HEK293 (cell line): ENCODE data around the gene MYH16.

Experiments used
- CTCF ChIP-seq: fragments of 450-650 bp; formaldehyde crosslinking; IDR thresholded peaks from 2 replicates; pipeline ENCODE4 v1.5.1; 2016; ENCODE audit warnings: missing biosample characterization, missing genetic modification characterization
- KLF16 ChIP-seq: fragments of 450-650 bp; formaldehyde crosslinking; IDR thresholded peaks from 2 replicates; pipeline ENCODE4 v1.5.1; 2017; ENCODE audit warnings: missing biosample characterization, missing genetic modification characterization
- KLF8 ChIP-seq: fragments of 450-650 bp; formaldehyde crosslinking; IDR thresholded peaks from 2 replicates; pipeline ENCODE4 v1.5.1; 2016; ENCODE audit warnings: missing biosample characterization, missing genetic modification characterization
- SCRT2 ChIP-seq: fragments of 450-650 bp; formaldehyde crosslinking; IDR thresholded peaks from 2 replicates; pipeline ENCODE4 v1.5.1; 2016; ENCODE audit warnings: missing biosample characterization, missing genetic modification characterization
- ZNF23 ChIP-seq: fragments of 450-650 bp; formaldehyde crosslinking; IDR thresholded peaks from 2 replicates; pipeline ENCODE4 v1.5.1; 2016; ENCODE audit warnings: missing biosample characterization, missing genetic modification characterization, borderline replicate concordance
- ZNF777 ChIP-seq: fragments of 450-650 bp; formaldehyde crosslinking; IDR thresholded peaks from 2 replicates; pipeline ENCODE4 v1.5.1; 2017; ENCODE audit warnings: missing biosample characterization, missing genetic modification characterization, borderline replicate concordance
- TF ChIP-seq, protein P1 (sequence below): fragments of 450-650 bp; formaldehyde crosslinking; IDR thresholded peaks from 2 replicates; pipeline ENCODE4 v1.5.1; 2016; ENCODE audit warnings: missing biosample characterization, missing genetic modification characterization, borderline replicate concordance
- TF ChIP-seq, protein P2 (sequence below): sonication (generic); formaldehyde crosslinking; IDR thresholded peaks from 2 replicates; pipeline ENCODE4 v1.8.1; 2022; ENCODE audit warnings: mild to moderate bottlenecking, moderate library complexity, missing genetic modification reagents

DNA sequence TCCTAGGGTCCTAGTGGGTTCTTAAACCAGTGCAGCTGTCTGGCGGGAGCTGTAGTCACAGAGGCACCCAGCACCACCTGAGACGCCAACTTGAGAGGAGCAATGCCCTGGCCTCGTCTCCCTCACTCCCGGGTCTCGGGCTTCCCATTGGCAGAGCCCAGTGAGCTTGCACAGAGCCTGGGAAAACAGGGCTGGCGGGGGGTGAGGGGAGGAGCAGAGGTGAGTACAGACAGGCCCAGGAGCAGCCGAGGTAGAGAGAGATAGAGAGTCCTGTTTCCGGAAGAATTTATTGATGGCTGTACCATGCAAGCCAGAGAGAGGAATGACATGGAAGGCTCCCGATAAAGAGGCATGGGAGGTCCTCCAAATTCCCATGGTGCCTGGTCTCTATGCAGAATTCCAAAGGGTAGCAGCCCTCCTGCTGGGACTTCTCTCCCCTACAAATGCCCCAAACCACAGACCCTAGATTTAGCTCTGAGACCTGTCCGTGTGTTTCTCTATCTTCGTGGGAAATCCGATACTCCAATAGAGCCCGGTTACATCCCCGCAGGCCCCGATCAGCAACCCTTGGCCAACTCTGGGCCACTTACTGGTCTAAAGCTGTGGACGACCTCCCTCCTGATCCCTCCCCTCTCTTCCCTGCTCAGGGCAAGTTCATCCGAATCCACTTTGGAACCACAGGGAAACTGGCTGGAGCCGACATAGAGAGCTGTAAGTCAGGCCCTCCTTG is 20.3 kb upstream of the MYH16 start:
- TF ChIP-seq SCRT2 (tag by site-specific recombination) (no peak), CTCF (tag by site-specific recombination) (no peak), ZNF777 (no peak), KLF8 (no peak), KLF16 (tag by site-specific recombination) (no peak), ZNF23 (tag by site-specific recombination) (no peak)
- TF ChIP-seq, protein P1, sequence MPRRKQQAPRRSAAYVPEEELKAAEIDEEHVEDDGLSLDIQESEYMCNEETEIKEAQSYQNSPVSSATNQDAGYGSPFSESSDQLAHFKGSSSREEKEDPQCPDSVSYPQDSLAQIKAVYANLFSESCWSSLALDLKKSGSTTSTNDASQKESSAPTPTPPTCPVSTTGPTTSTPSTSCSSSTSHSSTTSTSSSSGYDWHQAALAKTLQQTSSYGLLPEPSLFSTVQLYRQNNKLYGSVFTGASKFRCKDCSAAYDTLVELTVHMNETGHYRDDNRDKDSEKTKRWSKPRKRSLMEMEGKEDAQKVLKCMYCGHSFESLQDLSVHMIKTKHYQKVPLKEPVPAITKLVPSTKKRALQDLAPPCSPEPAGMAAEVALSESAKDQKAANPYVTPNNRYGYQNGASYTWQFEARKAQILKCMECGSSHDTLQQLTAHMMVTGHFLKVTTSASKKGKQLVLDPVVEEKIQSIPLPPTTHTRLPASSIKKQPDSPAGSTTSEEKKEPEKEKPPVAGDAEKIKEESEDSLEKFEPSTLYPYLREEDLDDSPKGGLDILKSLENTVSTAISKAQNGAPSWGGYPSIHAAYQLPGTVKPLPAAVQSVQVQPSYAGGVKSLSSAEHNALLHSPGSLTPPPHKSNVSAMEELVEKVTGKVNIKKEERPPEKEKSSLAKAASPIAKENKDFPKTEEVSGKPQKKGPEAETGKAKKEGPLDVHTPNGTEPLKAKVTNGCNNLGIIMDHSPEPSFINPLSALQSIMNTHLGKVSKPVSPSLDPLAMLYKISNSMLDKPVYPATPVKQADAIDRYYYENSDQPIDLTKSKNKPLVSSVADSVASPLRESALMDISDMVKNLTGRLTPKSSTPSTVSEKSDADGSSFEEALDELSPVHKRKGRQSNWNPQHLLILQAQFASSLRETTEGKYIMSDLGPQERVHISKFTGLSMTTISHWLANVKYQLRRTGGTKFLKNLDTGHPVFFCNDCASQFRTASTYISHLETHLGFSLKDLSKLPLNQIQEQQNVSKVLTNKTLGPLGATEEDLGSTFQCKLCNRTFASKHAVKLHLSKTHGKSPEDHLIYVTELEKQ = no peak
- TF ChIP-seq, protein P2, sequence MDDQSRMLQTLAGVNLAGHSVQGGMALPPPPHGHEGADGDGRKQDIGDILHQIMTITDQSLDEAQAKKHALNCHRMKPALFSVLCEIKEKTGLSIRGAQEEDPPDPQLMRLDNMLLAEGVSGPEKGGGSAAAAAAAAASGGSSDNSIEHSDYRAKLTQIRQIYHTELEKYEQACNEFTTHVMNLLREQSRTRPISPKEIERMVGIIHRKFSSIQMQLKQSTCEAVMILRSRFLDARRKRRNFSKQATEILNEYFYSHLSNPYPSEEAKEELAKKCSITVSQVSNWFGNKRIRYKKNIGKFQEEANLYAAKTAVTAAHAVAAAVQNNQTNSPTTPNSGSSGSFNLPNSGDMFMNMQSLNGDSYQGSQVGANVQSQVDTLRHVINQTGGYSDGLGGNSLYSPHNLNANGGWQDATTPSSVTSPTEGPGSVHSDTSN (CRISPR knock-in tag) = no peak
